Embryonic facial prominence (tissue), 1 donor: ENCODE measurements around the gene PIAS3.
"Not testable (repeated sequence)": the region's sequence is repeated elsewhere in the genome, so short reads cannot be mapped to it uniquely, and the experiment has no call there.

Experiments used
- DNase-seq: peaks from one replicate; pipeline ENCODE4 v3.0.0-alpha.2; 2016; ENCODE audit errors: extremely low spot score

PIAS3 gene

DNA sequence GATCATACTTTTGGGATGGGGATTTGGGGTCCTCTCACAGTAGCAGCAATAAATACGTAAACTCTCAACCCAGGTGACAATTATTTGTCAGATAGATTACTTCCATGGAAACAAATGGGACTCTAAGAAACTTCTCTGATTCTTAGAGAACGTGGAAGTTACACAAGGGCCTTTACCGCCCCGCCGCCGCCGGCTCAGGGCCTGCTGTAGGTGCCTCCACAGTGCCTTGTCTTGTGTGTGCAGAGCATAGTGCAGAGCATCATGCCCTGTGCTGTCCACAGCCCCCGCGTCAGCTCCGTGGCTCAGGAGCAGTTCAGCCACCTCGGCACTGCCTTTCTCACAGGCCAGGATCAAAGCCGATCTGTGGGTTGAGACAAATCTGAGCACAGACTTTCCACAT lies 15.8 kb upstream of the PIAS3 start:
- DNase-seq = no peak

DNA sequence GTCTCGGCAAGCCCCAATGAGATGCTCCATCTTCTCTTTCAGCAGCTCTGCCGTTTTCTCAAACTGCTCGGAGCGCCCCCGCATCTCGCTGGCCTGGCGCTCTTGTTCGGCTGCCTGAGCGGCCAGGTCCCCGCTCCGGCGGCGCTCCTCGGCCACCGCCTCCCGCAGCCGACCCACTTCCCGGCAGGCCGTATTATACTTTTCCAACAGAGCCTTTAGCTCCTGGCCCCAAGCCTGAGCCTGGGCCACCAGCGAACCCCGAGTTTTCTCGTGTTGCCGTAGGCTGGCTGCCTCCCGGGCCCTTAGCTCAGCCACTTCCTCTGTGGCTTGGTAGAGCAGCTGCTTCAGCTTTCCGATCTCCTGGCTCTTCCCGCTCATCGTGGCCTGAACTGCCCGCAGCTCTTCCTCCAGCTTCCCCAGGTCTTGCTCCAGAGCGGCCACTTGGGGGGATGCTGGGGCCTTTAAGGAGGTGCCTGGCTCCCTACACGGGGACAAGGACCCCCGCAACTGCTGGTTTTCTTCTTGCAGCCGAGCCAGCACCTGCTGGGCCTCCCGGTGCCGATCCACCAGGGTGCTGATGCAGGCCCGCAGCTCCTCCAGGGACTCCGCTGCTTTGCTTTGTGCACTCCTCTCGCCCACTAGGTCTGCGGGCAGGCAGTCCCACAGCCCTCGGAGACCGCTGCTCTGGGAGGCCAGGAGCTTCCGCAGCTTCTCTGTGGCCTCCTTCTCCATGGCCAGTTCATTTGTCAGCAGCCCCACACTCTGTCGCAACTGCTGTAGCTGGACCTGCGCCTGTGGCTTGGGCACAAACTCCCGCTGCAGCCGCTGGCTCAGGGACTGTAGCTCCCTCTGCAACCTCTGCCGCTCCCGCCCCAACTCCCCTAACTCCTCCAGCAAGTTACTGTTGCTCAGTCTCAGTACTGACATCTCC lies 13.4 kb upstream of the PIAS3 start:
- DNase-seq = no peak

GRCh38 chr1:145868232-145868631 lies 9.4 kb upstream of the PIAS3 start:
- no peak for DNase-seq

- DNase-seq = no peak
Measured at GRCh38 chr1:145863282-145864018, 4.6 kb upstream of the PIAS3 start.

DNA sequence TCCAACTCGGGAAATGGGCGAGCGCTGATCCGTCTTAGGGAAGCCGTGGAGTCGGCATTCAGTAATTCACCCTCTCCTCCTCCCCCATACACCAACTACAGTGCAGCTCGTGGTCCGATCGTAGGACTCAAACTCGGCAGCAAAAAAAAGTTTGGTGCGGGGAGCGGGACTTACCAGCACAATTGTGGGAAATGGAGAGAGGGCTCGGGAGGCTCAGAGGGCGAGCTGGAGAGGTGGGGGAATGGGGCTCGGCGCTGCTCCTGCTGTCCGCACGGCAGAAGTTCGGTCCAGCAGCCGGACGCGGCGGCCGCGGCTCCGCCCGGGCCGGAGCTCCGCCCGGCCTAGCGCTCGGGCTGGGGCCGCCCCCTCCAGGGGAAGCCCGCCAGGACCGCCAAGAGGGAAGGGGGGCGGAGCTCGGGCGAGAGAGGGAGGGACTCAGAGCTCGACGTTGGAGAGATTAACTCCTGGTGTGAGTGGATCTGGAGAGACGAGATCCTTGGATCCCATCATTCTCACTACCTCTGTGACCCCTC lies 676 bp upstream of the PIAS3 start:
- peak; percentile 84 for DNase-seq

- DNase-seq = no peak
Measured at GRCh38 chr1:145858238-145858900, 512 bp downstream of the PIAS3 start.

GRCh38 chr1:145857170-145857569 lies 1.7 kb downstream of the PIAS3 start:
- no peak for DNase-seq

DNA sequence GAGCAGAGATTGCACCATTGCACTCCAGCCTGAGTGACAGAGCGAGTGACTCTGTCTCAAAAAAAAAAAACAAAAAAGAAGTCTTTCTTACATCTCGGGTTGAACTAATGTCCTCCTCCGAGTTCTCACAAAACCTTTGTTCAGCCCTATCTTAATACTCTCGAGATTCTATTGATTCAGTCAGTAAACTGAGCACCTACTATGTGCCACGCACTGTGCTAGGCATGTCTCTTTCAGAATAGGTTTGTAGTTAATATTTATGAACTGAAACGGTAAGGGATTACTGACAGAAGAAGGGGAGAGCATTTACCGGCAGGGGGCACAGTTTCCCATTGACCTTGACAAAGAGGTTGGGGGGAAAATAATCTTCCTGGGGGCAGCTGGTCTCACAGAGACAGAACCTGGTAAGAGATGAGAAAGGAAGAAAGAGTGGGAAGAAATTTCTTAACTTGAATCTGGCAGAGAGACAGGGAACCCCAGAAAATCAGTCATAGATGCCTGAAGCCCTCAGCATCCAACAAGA lies 3.4 kb downstream of the PIAS3 start:
- no peak for DNase-seq

DNA sequence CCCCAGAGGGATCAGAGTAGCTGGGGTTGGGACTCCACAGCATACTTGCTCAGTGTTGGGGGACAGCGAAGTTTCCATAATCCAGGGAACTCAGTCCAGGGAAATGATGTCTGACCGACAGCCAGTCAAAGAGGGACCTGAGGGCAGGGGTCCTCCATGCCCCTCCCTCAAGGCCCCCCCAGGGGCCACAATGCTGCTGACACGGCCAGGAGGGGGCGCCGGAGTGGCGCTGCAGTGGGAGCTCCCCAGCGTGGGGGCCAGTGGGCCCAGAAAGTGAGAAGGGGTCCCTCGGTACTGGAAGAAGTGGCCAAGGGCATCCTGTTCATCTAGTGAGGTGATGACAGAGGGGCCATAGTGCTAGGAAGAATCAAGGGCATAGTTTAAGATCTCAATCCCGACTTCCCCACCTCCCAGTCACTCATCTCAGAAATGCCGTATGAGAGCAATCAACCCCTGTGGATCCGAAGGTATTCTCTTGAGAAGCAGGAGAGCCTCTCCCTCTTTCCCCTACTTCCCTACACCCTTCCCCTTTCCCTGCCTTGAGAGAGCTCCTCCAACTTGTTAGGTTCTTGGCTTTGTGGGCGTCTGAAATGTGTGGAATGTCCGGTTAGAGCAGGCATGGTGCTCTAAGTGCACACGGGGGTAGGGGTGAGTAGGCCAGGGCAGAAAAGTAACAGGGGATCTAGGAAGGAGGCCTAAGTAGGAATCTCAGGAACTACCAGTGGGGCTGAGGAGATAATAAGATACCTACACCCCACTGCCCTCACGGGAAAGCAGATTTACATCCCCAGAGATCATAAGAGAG lies 9.3 kb downstream of the PIAS3 start:
- no peak for DNase-seq

DNA sequence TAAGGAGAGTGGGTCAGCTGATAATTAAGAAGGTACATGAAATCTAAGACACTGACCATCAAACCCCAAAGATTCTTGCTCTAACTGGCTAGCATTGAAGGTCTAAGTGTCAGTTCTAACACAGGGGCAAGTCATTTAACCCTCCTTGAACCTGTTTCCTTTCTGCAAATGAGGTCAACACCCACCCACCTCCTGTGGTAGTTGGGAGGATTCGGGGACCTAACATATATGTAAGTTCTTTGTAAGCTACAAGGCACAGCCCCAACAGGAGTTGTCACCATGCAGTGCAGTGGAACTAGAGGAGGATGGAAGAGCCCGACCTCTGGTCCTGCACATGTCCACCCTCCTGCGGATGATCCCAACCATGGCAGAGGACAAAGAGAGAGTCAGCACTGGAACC lies 11.1 kb downstream of the PIAS3 start:
- no peak for DNase-seq

DNA sequence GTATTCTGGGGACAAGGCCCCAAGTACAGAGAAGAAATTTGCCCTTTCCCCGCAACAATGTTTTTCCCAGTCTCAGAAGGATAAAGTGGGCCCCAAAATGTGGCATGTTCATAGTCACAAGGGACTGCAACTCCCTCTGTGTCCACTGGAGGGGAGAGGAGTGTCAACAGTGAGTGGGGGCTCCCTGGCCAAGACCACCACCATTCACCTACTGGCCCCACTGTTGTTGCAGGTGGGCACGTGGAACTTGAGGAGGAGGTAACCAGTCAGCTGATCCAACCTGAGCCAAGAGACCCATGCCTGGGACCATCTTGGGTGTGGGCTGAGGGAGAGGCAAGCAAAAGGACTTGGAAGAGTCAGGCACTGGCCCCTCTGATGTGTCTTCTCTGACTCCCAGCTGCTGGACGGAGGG lies 12.7 kb downstream of the PIAS3 start:
- DNase-seq = no peak

- DNase-seq = peak; percentile 38
Measured at GRCh38 chr1:145845514-145846161, 13.2 kb downstream of the PIAS3 start, which contains the start of gene NUDT17. TSS of gene NUDT17 (plus strand) at chr1:145845630. CDS start at chr1:145845641, 11 bp downstream.

DNA sequence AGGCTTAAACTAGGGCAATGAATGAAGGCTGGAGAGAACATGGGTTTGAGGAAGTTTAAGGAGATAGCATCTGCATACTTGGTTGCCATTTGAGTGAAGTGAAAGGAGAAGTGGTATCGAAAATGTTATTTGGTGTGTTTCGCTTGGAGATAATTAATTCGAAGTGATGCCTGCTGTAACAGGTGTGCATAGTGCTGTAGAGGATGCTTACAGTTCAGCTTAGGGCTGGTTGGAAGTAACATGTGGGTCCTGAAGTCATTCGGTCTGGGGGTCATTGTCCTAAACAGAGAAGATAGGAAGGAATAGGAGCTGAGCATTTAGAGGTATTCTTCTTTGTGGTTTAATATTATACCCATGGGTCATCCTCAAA lies 13.8 kb downstream of the PIAS3 start:
- no peak for DNase-seq

DNA sequence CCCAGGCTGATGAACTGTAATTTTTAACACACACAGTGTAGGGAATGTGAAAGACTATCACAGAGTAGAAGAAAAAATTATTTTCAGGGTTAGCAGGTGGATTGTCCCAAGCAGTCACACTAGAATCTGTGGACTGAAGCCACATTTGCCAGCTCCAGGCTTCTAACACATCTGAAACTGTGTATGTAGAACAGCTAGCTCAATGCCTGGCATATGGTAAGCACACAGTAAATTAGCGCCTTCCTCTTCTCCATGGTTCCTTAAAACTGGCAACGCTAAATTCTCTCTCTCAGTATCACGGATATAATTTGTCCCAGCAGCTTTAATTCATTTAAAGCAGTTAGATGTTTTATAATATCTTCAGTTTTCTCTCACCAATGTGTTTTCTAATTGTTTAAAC lies 15.8 kb downstream of the PIAS3 start:
- no peak for DNase-seq

DNA sequence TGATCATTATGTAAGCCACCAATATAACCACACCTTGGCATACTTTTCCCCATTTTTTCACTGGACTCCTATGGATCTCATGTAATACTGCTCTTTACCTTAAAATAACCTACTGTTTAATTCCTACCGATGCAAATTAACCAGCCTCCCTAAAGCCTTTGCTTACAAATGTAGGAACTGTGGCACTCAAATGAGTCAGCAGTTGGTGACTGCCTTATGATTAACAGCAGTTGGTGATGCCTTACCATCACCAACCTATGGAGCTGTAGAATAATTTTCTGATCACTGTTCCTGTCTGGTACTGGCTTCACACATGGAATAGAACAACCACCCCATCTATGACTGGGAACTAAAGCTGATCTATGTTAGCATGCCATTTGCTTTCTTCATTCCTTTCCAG lies 21.2 kb downstream of the PIAS3 start:
- no peak for DNase-seq

GRCh38 chr1:145830810-145831209 lies 28.1 kb downstream of the PIAS3 start:
- not testable (repeated sequence) for DNase-seq

GRCh38 chr1:145828367-145829026 lies 30.4 kb downstream of the PIAS3 start:
- no peak for DNase-seq

DNA sequence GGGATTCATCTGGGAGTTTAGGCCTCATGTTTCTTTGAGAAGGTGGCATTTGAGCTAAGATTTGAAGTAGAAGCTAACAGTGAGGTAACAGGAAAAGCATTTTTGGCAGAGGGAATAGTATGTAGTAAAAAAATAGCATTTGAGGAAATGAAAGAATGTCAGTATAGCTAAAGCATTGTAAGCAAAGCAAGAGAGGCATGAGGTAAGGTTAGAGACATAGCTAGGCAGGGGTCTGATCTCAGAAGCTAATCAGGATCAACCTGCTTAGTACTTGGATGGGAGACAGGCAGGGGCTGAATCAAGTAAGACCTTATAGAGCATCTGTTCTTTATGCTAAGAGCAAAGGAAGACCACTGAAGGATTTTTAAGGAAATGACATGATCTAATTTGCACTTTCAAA lies 30.9 kb downstream of the PIAS3 start:
- no peak for DNase-seq

DNA sequence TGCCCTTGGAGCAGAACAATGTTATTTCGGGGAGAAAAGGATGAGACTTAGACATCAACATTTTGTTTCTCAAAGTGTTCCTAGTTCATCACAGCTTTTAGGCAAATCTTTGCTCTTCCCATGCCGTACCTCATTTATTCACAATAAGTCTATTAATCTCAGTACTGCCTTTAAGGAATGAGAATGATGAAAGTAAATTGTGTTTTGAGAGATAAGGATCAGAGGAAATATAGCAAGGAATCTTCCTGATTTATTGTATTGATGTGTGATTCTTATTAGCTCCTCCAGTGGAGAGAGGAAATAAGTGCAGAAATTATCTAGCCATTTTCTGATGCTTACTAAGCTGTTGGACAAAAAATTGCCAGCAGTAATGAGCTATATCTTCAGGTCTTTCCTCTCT lies 32.9 kb downstream of the PIAS3 start:
- no peak for DNase-seq

DNA sequence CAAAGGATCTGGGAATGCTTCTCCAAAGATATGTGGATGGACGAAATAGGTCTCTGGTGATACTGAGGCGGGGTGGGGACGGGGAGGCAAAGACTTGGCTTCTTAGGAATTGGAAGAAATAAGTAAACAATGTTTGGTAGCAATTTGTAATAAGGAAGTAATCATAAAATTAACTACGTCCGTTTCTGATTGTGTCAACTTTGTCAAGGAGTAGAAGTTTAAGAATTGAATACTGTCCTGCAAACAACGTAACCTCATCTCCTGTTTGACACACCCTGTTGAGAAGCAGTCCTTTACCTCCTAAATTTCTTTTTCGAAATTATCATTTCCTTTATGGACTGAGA lies 34.4 kb downstream of the PIAS3 start:
- DNase-seq = no peak
